Vagina (tissue), 2 donors: ENCODE measurements around the gene LRRC74B.

Experiments
- CTCF ChIP-seq, 3 experiments: fragments of 450-650 bp in 2 of 3; fragments of 200-600 bp in 1 of 3; sonication (generic) in 1 of 3; IDR thresholded peaks; one replicate each; pipeline ENCODE4 v1.5.1; 2017 to 2019; ENCODE audit warnings: antibody characterized with exemption in 3 of 3, mild to moderate bottlenecking in 2 of 3, moderate library complexity in 2 of 3
- POLR2A ChIP-seq, 2 donors: fragments of 450-650 bp; IDR thresholded peaks; one replicate each; pipeline ENCODE4 v1.6.1; 2017; ENCODE audit warnings: antibody characterized with exemption in 2 of 2, mild to moderate bottlenecking in 2 of 2, moderate library complexity in 2 of 2

- TF ChIP-seq CTCF (IDR thresholded peaks at IDR 0.05), result no peak
- TF ChIP-seq POLR2A (IDR thresholded peaks at IDR 0.05), result no peak
Observed at GRCh38 chr22:21030032-21030431, 15.7 kb upstream of the LRRC74B start.
